KBM-7 (cell line): Measurements from ENCODE around the gene FTMT.

Experiments
- DNase-seq: peaks from one replicate; pipeline ENCODE4 v3.0.0-alpha.2; 2015
- in situ Hi-C: fragments of 300-500 bp; cut with MboI; formaldehyde crosslinking; loops from 2 replicates; pipeline ENCODE4 v1.14.3; 2020; ENCODE audit warnings: low sequenced_read_pairs, low pct_unique_long_range_greater_than_20kb, mixed read lengths

Gene FTMT

GRCh38 chr5:121899346-121899745 is 47.7 kb downstream of the FTMT start:
- DNase-seq: no peak
- in situ Hi-C loops: no loop called here
